HG03457 (cell line): ENCODE measurements around the gene SERBP1.
"Not testable (repeated sequence)": the region's sequence is repeated elsewhere in the genome, so short reads cannot be mapped to it uniquely, and the experiment has no call there.

Source experiments
- ATAC-seq: cut with Tn5 transposase; IDR thresholded peaks from one replicate; pipeline ENCODE4 v1.9.1; 2021; ENCODE audit warnings: moderate number of reproducible peaks; ENCODE audit not compliant: unreplicated experiment

Gene SERBP1

GRCh38 chr1:67430358-67431155 is at the start of gene SERBP1:
Gene SERBP1, minus strand, starts transcription at chr1:67430402. Its CDS starts 102 bp downstream, at chr1:67430300.
- ATAC-seq: peak; percentile 88

DNA sequence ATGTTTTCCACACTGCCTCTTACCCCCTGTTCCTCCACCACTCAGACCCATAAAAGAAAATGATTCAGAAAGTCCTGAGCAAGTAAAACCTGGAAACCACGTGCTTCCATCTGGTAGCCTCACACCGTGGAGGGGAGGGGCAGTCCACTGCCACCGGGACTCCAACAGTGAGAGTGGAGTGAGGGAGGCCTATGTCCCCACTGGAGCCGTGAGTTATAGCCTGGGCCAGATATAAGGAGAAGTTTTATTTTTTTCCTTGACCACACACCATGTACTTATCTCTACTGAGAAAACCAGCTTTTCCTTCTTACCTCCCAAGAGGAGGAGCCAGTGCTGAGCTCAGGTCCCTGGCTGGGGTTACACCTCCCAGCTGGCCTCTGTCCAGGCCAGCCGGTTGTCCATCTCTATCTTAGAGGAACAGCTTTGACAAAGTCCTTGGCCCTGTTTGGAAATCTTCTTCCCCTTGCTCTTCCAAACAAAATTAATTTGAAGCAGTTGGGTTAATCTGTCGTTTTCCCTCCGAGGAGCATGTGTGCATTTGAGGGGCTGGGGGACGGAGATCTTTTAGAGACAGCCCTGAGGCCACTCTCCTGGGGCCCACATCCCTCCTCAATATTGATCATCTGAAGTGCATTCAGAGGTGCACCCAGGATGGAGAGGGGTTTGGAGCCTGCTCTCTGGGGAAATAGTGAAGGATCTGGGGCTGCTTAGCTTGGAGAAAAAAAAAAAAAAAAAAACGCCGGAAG is 49.1 kb upstream of the SERBP1 start:
- no peak for ATAC-seq

DNA sequence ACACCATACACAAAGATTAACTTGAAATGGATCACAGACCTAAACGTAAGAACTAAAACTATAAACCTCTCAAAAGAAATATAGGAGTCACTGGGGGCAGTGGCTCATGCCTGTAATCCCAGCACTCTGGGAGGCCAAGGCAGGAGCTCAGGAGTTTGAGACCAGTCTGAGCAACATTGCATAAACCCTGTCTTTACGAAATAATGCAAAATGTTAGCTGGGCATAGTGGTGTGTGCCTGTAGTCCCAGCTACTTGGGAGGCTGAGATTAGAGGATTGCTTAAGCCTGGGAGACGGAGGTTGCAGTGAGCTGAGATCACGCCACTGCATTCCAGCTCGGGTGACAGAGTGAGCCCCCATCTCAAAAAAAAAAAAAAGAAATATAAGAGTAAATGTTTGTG is 46.7 kb upstream of the SERBP1 start:
- ATAC-seq: no peak

DNA sequence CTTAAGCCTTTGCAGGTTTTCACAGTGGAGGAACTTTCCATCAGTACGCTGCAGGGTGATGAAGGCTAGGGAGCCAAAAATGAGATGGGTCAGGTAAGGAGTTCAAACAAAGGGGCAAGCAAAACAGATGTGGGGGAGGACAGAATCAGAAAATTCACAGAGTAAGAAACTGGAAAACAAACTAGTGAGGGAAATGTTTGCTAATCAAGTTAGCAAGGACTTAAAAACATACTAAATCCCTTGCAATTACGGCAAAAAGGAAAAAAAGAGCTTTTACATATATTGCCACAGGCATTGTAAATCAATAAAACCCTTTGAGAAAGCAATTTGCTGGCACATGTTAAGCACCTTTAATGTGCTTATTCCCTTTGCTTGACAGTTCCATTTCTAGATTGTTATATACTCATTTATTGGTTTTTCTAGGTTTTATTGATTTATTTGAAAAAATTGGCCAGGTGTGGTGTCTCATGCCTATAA is 45.8 kb upstream of the SERBP1 start:
- no peak for ATAC-seq

GRCh38 chr1:67472056-67472455 is 41.9 kb upstream of the SERBP1 start:
- no peak for ATAC-seq

DNA sequence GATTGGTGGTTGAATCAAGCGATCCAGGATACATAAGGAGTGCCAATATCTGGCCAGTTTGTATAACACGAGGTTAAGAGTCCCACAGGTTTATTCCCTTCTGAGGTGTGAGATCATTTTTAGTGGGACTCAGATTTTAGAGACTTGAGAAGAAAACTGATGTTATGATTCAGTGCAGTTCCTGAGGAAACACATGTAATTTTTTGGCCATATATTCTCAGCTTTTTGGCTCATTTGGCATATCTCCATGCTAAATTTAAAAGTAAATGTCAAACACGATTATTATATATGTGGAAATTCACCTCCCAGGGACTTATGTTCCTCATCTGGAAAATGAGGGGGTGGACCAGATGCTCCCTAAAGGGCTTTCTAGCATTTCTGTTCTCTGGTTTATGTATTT is 39.2 kb upstream of the SERBP1 start:
- no peak for ATAC-seq

- no peak for ATAC-seq
Observed at GRCh38 chr1:67468066-67468718, 38.0 kb upstream of the SERBP1 start.

DNA sequence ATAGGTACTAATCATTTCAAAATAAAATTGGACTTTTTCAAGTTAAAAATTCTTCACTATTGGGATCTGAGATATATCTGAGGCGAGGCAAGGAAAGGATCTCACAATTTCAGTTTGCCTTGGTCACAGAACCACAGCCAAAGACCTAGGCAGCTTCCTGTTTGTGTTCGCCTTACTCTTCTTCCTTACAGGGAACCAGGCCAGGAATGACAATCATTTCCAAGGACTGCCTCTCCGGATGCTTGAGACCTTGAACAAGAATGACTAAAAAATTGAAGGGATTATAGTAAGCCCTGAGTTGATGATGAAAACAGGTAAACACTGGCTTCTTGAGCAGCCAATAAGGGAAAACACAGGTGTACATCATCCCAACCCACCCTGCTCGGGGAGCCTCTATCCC is 35.2 kb upstream of the SERBP1 start:
- no peak for ATAC-seq

DNA sequence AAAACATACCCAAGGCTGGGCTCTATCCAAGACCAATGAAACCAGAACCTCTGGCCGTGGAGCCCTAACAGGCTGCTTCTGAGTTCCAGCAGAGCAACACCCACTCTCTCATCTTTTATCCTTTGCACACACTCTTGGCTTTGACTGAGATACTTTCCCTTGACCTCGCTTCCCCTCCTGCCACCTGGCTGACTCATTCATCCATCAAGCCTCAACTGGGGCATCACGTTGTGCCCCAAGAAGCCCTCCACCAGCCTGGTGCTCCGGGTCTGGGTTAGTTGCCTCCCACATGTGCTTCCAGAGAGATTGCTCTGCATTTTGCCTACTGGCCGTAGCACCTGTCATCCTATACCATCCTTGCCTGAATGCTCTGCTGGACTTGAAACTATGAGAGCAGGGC is 34.5 kb upstream of the SERBP1 start:
- ATAC-seq: no peak

DNA sequence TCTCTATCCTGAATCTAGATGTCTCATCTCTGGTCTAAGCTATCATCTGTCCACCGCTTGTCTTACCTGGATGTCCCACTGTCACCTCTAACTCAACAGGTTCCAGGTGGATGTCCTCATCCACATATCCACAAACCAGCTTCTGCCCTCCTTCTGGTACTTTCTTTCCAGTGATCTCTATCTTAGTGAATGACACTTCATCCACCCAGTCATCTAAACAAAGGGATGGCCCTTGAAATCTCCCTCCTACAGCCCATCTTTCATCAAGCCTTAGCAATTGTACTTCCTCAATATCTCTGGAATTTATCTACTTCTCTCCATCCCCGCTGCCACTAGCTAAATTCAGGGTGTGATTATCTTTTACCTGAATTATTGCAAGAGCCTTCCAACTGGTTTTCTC is 33.9 kb upstream of the SERBP1 start:
- no peak for ATAC-seq

DNA sequence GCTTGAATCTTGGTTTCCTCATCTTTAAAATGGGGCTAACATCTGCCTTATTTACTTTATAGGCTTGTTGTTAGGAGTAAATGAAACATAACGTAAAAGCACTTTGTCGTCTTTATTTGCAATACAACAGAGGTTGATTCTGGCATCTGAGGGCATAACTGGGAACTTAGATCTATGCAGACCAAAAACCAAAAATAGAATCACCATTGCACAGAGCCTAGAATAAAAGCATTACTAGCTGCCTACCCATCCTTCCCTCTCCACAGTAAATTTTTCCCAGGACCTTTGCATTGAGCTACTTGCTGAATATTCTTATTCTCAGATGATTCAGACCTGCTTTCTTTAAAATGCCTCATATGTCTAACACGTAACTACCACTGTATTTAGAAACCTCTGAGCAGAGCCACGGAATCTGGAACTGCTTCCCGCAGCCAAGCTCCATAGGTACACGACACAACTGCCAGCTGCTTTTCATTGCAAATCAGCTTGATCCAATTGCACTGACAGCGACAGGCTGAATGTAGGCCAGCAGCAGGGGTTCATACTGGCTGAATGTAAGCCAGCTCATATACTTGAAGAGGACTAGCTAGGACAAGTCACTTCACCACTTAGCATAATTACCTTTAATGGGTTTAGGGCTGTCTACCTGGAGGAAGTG is 33.2 kb upstream of the SERBP1 start:
- ATAC-seq: no peak

DNA sequence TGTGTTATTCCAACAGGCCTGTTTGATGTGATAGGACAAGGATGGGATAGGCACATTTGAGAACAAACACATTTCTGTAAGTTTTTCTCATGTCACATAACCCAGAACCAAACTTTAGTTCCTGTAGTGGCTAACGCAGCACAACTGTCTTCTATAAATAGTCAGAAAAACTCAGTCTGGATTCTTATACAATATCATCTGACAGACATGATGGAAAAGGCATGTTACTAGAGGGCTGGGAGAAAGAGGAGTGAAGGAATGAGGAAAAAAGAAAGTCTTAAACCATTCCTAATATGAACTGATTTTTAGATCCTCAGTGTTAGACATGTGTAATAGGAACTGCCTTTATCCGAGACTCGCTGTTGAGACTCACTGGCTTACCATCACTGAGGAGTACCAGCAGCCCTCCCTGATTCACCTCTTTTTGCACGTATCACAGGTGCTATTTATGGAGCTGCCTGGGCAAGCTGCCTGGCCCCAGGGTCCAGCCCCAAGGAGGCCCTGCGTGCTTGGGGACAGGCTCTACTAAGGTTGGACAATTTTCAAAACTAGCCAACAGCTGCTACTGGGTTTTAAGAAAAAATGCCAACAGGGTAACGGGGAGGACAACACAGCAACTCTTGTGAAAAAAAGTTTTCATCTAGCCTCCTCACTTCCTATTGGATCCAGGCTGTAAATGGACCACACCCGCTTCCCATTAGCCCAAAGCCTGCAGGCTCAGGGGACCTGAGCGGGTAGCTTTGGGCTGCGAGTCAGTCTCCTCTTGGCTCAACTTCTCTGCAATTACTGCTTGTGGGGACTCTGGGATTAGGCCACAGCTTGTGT is 30.7 kb upstream of the SERBP1 start:
- no peak for ATAC-seq

GRCh38 chr1:67459068-67459467 is 28.9 kb upstream of the SERBP1 start:
- ATAC-seq: no peak

- ATAC-seq: no peak
Observed at GRCh38 chr1:67458663-67459062, 28.5 kb upstream of the SERBP1 start.

DNA sequence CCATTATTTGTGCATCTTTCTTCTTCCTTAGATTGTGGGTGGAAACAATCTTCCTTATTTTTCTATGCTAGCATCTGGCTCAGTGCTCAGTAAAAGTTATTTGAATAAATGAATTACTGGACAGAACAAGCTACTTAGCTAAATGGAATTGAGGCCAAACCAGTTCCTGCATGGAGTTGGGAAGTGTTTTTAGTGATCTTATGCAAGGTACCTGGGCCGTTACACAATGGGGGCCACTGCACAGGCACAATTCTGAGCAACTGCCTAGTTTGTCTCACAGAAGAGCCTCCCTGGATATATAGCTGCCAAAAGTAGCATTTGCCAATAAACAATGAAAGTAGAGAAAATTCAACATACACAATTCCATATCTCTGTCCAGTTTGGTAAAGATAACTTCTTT is 27.0 kb upstream of the SERBP1 start:
- ATAC-seq: no peak

DNA sequence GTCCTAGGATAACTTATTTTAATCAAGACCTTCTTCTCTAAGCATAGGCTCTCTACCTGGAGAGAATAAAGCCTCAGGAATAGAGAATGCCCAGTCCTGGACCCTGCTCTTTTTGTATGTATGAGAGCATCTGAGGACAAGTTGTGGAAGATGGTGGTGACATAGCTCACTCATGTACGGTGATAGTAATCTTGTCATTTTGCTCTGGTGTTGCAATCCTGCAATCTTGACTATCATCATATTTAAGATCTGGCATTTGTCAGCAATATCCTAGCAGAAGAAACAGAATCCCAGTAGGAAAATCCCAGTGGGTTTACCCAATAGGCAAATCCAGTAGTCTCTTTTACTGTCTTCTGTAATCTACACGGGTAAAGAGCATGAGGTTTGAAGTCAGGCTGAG is 21.6 kb upstream of the SERBP1 start:
- no peak for ATAC-seq

DNA sequence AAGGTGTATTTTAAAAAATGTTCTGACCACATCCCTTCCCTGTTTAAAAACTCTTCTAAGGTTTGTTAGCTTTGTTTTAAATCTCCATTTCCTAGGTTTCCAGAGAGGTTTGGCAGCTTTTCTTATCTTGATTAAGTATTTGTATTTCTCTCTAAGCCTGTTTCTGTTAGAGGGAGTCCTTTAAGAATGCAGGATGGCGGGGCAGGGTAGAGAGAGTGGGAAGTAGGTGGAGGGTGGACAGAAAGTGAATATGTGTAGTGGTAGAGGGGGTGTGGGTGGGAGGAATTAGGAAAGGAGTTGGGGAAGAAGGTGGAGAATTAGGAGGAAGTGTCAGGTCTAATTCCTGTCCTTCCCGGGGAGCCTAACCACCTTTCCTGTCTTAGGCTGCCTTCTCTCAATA is 21.2 kb upstream of the SERBP1 start:
- no peak for ATAC-seq

DNA sequence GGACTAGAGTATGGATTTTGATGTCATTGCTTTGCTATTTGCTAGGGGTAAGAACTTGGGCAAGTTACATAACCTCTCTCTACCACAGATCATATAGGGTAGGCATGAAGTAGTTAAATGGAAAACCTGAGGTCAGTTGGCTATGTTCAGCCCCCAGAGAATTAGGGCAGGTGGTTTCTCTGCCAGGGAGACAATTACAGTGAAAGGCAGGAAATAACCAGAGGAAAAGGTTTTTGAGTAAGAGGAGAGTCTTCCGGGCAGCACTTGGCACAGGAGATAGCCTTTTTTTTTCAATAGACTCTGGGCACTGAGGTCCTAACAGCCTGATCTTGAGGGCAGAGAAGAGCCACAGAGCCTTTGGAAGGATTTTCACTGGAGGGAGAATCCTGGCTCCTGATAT is 16.7 kb upstream of the SERBP1 start:
- ATAC-seq: no peak

- not testable (repeated sequence) for ATAC-seq
Observed at GRCh38 chr1:67446014-67446413, 15.8 kb upstream of the SERBP1 start.

DNA sequence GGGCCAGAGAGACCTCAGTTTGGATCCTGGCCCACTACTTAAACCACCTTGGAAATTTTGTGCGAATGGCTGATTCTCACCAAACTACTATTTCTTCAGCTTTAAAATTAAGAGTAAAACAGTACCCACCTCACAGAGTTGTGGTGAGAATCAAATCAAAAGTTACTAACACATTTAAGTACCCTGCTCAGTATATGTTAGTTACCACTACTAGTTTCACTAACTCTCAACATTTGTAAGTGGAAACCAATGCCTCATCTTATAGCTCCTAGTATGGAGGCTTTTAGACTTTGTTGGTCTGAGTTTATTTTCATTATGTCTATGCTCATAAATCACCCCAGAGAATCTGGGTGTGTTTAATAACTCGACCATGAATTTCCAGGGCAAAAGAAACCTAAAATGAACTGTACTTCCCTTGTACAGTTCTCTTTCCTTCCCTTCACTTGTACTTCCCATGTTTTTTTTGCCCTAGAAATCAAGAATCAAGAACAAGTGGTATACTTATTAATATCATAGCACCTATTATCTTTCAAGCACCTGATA is 11.6 kb upstream of the SERBP1 start:
- ATAC-seq: no peak
